Measurements from ENCODE around the gene INTS7. TPM values are rescaled to one million over a fixed set of nuclear protein-coding genes. Genes with fewer than 3 reads are reported as not detected.

INTS7 gene
- total RNA-seq, 1 donor from 2014 or later = 19.1 TPM

DNA sequence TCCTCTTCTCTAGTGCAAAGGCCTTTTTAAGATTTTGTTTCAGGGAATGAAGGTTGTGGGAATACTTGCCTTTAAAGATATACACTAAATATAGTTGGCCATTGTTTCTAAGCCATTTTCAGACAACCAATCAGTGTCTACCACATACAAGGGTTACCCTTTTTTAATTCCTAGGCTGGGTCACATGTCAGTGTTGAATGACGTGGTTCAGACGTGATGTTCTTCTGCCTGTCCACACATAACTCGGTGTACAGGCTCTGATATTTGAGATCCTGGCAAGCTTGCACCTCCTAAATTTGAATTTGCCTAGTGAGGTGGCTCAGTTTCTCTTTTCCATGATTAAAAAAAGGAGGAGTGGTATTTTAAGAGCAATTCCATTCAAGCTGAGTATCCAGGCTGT lies 39.0 kb upstream of the INTS7 start:
- Mint-ChIP-seq H3K36me3 (ENCODE audit: low read depth) (no peaks in the 10 kb centered on the region), H3K27ac (no peak overlapping the region), H3K27me3 (no peaks in the 10 kb centered on the region), H3K4me3 (no peak overlapping the region), H3K4me1 (no peaks in the 10 kb centered on the region), H3K9me3 (no peaks in the 10 kb centered on the region)
- intact Hi-C loops (cut with micrococcal nuclease) = loop anchor here (5.0 kb wide), 1 partner anchor 923 kb away; no protein-coding TSS in a partner anchor
- TF ChIP-seq CTCF (IDR thresholded peaks at IDR 0.05) = no peak
- CTCF ChIA-PET = interaction anchor here (1.1 kb wide), 1 partner anchor 382 kb away, joined by 4 read pairs; no protein-coding TSS in a partner anchor
- ATAC-seq (ENCODE audit: low read depth) (no peak), DNase-seq (no peak)
- POLR2A ChIA-PET = no interaction called here

- H3K9me3 Mint-ChIP-seq = no peaks in the 10 kb centered on the region
- H3K4me3 Mint-ChIP-seq = no peak overlapping the region
- H3K36me3 Mint-ChIP-seq (ENCODE audit: low read depth) = no peaks in the 10 kb centered on the region
- DNase-seq (no peak), ATAC-seq (ENCODE audit: low read depth) (no peak)
- no peaks in the 10 kb centered on the region for H3K4me1 Mint-ChIP-seq
- CTCF ChIA-PET = interaction anchor here (3.7 to 4.5 kb wide), 4 partner anchors 11 to 382 kb away, joined by 21 to 236 read pairs (median 38); no protein-coding TSS in a partner anchor
- H3K27me3 Mint-ChIP-seq = no peaks in the 10 kb centered on the region
- no peak overlapping the region for H3K27ac Mint-ChIP-seq
- no peak for TF ChIP-seq CTCF (IDR thresholded peaks at IDR 0.05)
- POLR2A ChIA-PET = no interaction called here
- intact Hi-C loops (cut with micrococcal nuclease) = loop anchor here (5.0 kb wide), 1 partner anchor 924 kb away; no protein-coding TSS in a partner anchor
Measured at GRCh38 chr1:212073490-212073889, 38.1 kb upstream of the INTS7 start.

DNA sequence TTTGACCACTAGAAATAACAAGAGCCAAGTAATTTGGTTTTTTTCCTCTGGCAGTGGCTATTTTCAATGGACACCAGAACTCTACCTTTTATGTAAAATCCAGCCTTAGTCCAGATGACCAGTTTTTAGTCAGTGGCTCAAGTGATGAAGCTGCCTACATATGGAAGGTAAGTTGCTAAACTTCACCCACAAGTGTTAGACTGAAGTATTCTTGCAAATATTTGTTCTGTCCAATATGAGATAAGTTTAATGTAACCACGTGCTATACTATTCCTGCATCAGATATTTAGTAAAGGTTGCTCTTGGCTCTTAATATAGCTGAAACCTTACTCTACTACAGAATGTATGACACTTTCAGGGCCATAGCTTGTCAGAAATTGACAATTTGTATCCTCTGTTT lies 36.7 kb upstream of the INTS7 start:
- CTCF ChIA-PET = interaction anchor here (0.6 to 4.8 kb wide), 12 partner anchors 9 to 391 kb away, joined by 3 to 236 read pairs (median 18); partner anchors contain the start of gene PACC1
- POLR2A ChIA-PET = interaction anchor here (0.7 to 1.9 kb wide), 2 partner anchors 214 to 385 kb away, joined by 3 to 8 read pairs; no protein-coding TSS in a partner anchor
- H3K4me1 Mint-ChIP-seq = no peaks in the 10 kb centered on the region
- H3K9me3 Mint-ChIP-seq = no peaks in the 10 kb centered on the region
- intact Hi-C loops (cut with micrococcal nuclease) = loop anchor here (5.0 kb wide), 1 partner anchor 925 kb away; no protein-coding TSS in a partner anchor
- H3K27me3 Mint-ChIP-seq = no peaks in the 10 kb centered on the region
- TF ChIP-seq CTCF (IDR thresholded peaks at IDR 0.05) = no peak
- ATAC-seq (ENCODE audit: low read depth) = no peak
- H3K36me3 Mint-ChIP-seq (ENCODE audit: low read depth) = no peaks in the 10 kb centered on the region
- DNase-seq = no peak
- no peak overlapping the region for H3K27ac Mint-ChIP-seq
- H3K4me3 Mint-ChIP-seq = no peak overlapping the region

- H3K9me3 Mint-ChIP-seq = no peaks in the 10 kb centered on the region
- H3K4me3 Mint-ChIP-seq = no peak overlapping the region
- no peak overlapping the region for H3K27ac Mint-ChIP-seq
- DNase-seq (no peak), ATAC-seq (ENCODE audit: low read depth) (peak; percentile 47)
- intact Hi-C loops (cut with micrococcal nuclease) = loop anchor here (1.0 to 5.0 kb wide), 5 partner anchors 220 to 926 kb away; no protein-coding TSS in a partner anchor
- H3K27me3 Mint-ChIP-seq = no peaks in the 10 kb centered on the region
- H3K36me3 Mint-ChIP-seq (ENCODE audit: low read depth) = no peaks in the 10 kb centered on the region
- no peaks in the 10 kb centered on the region for H3K4me1 Mint-ChIP-seq
- TF ChIP-seq CTCF (IDR thresholded peaks at IDR 0.05) = no peak
- POLR2A ChIA-PET = interaction anchor here (0.9 to 1.9 kb wide), 4 partner anchors 215 to 386 kb away, joined by 4 to 8 read pairs (median 6); partner anchors contain the start of gene PPP2R5A
- CTCF ChIA-PET = interaction anchor here (0.6 to 4.8 kb wide), 37 partner anchors 8 to 710 kb away, joined by 3 to 236 read pairs (median 4); partner anchors contain the start of genes DTL, INTS7 and NENF
Measured at GRCh38 chr1:212070720-212071302, 35.5 kb upstream of the INTS7 start.

DNA sequence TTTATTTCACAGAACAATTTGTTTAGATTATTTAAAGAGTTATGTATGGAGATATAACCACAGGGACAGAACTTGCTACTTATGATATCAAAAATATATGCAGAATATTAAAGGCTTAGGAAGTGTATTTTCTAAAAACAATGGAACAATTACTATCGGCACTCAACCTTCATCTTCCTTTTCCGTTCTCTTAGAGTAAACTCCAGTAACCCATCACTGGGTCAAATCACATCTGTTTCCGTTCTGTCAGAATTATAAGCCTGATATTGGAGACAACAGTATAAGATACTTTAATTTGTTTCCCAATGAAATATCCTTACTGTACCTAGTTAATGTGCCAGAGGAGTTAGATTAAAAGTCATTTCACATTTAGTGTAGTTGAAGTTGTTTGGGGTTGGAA lies 32.4 kb upstream of the INTS7 start:
- POLR2A ChIA-PET = no interaction called here
- DNase-seq (no peak), ATAC-seq (ENCODE audit: low read depth) (no peak)
- no peak for TF ChIP-seq CTCF (IDR thresholded peaks at IDR 0.05)
- no peak overlapping the region for H3K4me3 Mint-ChIP-seq
- H3K4me1 Mint-ChIP-seq = no peaks in the 10 kb centered on the region
- no peaks in the 10 kb centered on the region for H3K36me3 Mint-ChIP-seq (ENCODE audit: low read depth)
- H3K27me3 Mint-ChIP-seq = no peaks in the 10 kb centered on the region
- H3K27ac Mint-ChIP-seq = no peak overlapping the region
- no peaks in the 10 kb centered on the region for H3K9me3 Mint-ChIP-seq
- CTCF ChIA-PET = no interaction called here
- intact Hi-C loops (cut with micrococcal nuclease) = loop anchor here (10.0 kb wide), 1 partner anchor 717 kb away; no protein-coding TSS in a partner anchor

Measured in activated B cell treated with CpG ODN at 0.5 μM for 24 hours (primary cell).